NCI-H82 treated with DMSO at 0.1 percent for 48 hours (cell line): ENCODE data around the gene KCTD15.
"Not testable (repeated sequence)": the region's sequence is repeated elsewhere in the genome, so short reads cannot be mapped to it uniquely, and the experiment has no call there.

Experiments
- DNase-seq: peaks from one replicate; lab custom pipeline; 2025; ENCODE audit not compliant: unreplicated experiment; lab: John Stamatoyannopoulos, UW

Gene KCTD15

GRCh38 chr19:33813391-33814101 is 16.9 kb downstream of the KCTD15 start:
- DNase-seq, result no peak

GRCh38 chr19:33814181-33815165 is 17.8 kb downstream of the KCTD15 start:
- no peak for DNase-seq

- no peak for DNase-seq
Measured at GRCh38 chr19:33815380-33816340, 19.0 kb downstream of the KCTD15 start.

- no peak for DNase-seq
Measured at GRCh38 chr19:33818411-33818810, 21.7 kb downstream of the KCTD15 start.

GRCh38 chr19:33819078-33819477 is 22.4 kb downstream of the KCTD15 start:
- not testable (repeated sequence) for DNase-seq

- no peak for DNase-seq
Measured at GRCh38 chr19:33819506-33819879, 22.8 kb downstream of the KCTD15 start.

- DNase-seq, result no peak
Measured at GRCh38 chr19:33819880-33820781, 23.5 kb downstream of the KCTD15 start.

GRCh38 chr19:33821871-33822270 is 25.2 kb downstream of the KCTD15 start:
- DNase-seq, result no peak

GRCh38 chr19:33823341-33823740 is 26.7 kb downstream of the KCTD15 start:
- DNase-seq, result no peak

GRCh38 chr19:33825556-33825955 is 28.9 kb downstream of the KCTD15 start:
- DNase-seq, result no peak

- no peak for DNase-seq
Measured at GRCh38 chr19:33826521-33826920, 29.9 kb downstream of the KCTD15 start.

- no peak for DNase-seq
Measured at GRCh38 chr19:33828266-33829075, 31.8 kb downstream of the KCTD15 start.

GRCh38 chr19:33830264-33830663 is 33.6 kb downstream of the KCTD15 start:
- DNase-seq, result no peak

- no peak for DNase-seq
Measured at GRCh38 chr19:33831825-33832224, 35.2 kb downstream of the KCTD15 start.

GRCh38 chr19:33832633-33833032 is 36.0 kb downstream of the KCTD15 start:
- DNase-seq, result no peak

GRCh38 chr19:33840382-33840781 is 43.7 kb downstream of the KCTD15 start:
- DNase-seq, result no peak

GRCh38 chr19:33840783-33841182 is 44.1 kb downstream of the KCTD15 start:
- no peak for DNase-seq

- no peak for DNase-seq
Measured at GRCh38 chr19:33841685-33842084, 45.0 kb downstream of the KCTD15 start.

GRCh38 chr19:33844478-33844877 is 47.8 kb downstream of the KCTD15 start:
- DNase-seq, result no peak
